Testis (tissue), 2 donors: ENCODE measurements around the gene UCK1.
"Not testable (repeated sequence)": the region's sequence is repeated elsewhere in the genome, so short reads cannot be mapped to it uniquely, and the experiment has no call there.

Experiments
- CTCF ChIP-seq, 3 experiments: fragments of 450-650 bp in 2 of 3; fragments of 200-600 bp in 1 of 3; sonication (generic) in 1 of 3; IDR thresholded peaks; one replicate each; pipeline ENCODE4 v1.5.1; 2016 to 2019; ENCODE audit warnings: antibody characterized with exemption in 3 of 3, mild to moderate bottlenecking in 2 of 3, moderate library complexity in 1 of 3
- POLR2A ChIP-seq: fragments of 450-650 bp; IDR thresholded peaks from one replicate; pipeline ENCODE4 v1.6.1; 2017; ENCODE audit warnings: antibody characterized with exemption, mild to moderate bottlenecking, moderate library complexity

GRCh38 chr9:131550465-131550864, 19.4 kb upstream of the UCK1 start:
- TF ChIP-seq POLR2A; CTCF (IDR thresholded peaks at IDR 0.05): not testable (repeated sequence)
